PC-9 (cell line): ENCODE results near the gene GPSM1. TPM values are rescaled to one million over a fixed set of nuclear protein-coding genes. Genes with fewer than 3 reads are reported as not detected.

Source experiments
- BruUV-seq: library from RNA; stranded (reverse); fragments of 400-500 nt; replicated peaks from 2 replicates; lab custom pipeline; 2021; lab: Mats Ljungman, UMichigan
- CTCF ChIA-PET: fragments of 300-600 bp; sonication (Branson Sonifier 250); formaldehyde crosslinking; loops from one replicate; lab custom pipeline; 2022; ENCODE audit warnings: antibody characterized with exemption; lab: Charles Lee
- POLR2A ChIA-PET: fragments of 300-600 bp; sonication (Branson Sonifier 250); formaldehyde crosslinking; loops from one replicate; lab custom pipeline; 2022; ENCODE audit warnings: antibody characterized with exemption; ENCODE audit not compliant: unreplicated experiment; lab: Charles Lee
- DNase-seq, 2 experiments: peaks; one replicate each; pipeline versions ENCODE4 v3.0.0 to v3.0.0-alpha.2; 2015 to 2022; ENCODE audit warnings: mixed read lengths in 1 of 2
- H2AFZ ChIP-seq: fragments of 200-600 bp; sonication (generic); 2 replicates; pipeline ENCODE4 v1.8.1; 2017; ENCODE audit warnings: antibody characterized with exemption
- H3F3A ChIP-seq: fragments of 200-600 bp; sonication (generic); 2 replicates; pipeline ENCODE4 v1.8.1; 2017; ENCODE audit warnings: antibody characterized with exemption, mild to moderate bottlenecking, low read depth; ENCODE audit not compliant: insufficient read depth
- H3K27ac ChIP-seq: fragments of 200-600 bp; sonication (generic); 2 replicates; pipeline ENCODE4 v1.6.1; 2016; ENCODE audit warnings: mixed run types
- H3K27me3 ChIP-seq: fragments of 200-600 bp; sonication (generic); 2 replicates; pipeline ENCODE4 v1.6.1; 2016; ENCODE audit warnings: low read depth, mixed run types; ENCODE audit not compliant: insufficient read depth
- H3K36me3 ChIP-seq: fragments of 200-600 bp; sonication (generic); 2 replicates; pipeline ENCODE4 v1.6.1; 2016; ENCODE audit warnings: low read depth, mixed run types
- H3K4me1 ChIP-seq: fragments of 200-600 bp; sonication (generic); replicated peaks from 2 replicates; pipeline ENCODE4 v1.6.1; 2016; ENCODE audit warnings: mixed run types; ENCODE audit not compliant: insufficient read depth
- H3K4me2 ChIP-seq: fragments of 200-600 bp; sonication (generic); 2 replicates; pipeline ENCODE4 v1.6.1; 2017; ENCODE audit warnings: mixed run types
- H3K4me3 ChIP-seq: fragments of 200-600 bp; sonication (generic); 2 replicates; pipeline ENCODE4 v1.6.1; 2016; ENCODE audit warnings: mixed run types
- H3K79me2 ChIP-seq: fragments of 200-600 bp; sonication (generic); 2 replicates; pipeline ENCODE4 v1.6.1; 2017; ENCODE audit warnings: low read depth, mixed run types
- H3K9me2 ChIP-seq: fragments of 200-600 bp; sonication (generic); 2 replicates; pipeline ENCODE4 v1.8.1; 2017; ENCODE audit warnings: mild to moderate bottlenecking; ENCODE audit not compliant: insufficient read depth
- H3K9me3 ChIP-seq: fragments of 200-600 bp; sonication (generic); 2 replicates; pipeline ENCODE4 v1.8.1; 2016; ENCODE audit warnings: low read depth; ENCODE audit not compliant: insufficient read depth
- H4K20me1 ChIP-seq: fragments of 200-600 bp; sonication (generic); 2 replicates; pipeline ENCODE4 v1.8.1; 2017; ENCODE audit not compliant: insufficient read depth
- EZH2 ChIP-seq: fragments of 200-600 bp; sonication (generic); IDR thresholded peaks from 2 replicates; pipeline ENCODE4 v1.8.0; 2017; ENCODE audit warnings: antibody characterized with exemption, low read depth
- intact Hi-C: fragments of 100-400 bp; cut with micrococcal nuclease; formaldehyde crosslinking; loops from one replicate; pipeline ENCODE4 v1.10.0; 2022; ENCODE audit not compliant: unreplicated experiment
- total RNA-seq: library from RNA; stranded (reverse); gene quantifications from 2 replicates; pipeline ENCODE4 v1.2.3, GENCODE V29; 2021
- TF ChIP-seq, protein P1 (sequence below): fragments of 200-600 bp; sonication (generic); conservative IDR thresholded peaks from 2 replicates; pipeline ENCODE4 v1.6.1; 2017; ENCODE audit warnings: mixed run types, antibody characterized with exemption, mild to moderate bottlenecking, moderate library complexity

The GPSM1 gene
- total RNA-seq, 1 experiment from 2014 or later: 5.5 TPM

DNA sequence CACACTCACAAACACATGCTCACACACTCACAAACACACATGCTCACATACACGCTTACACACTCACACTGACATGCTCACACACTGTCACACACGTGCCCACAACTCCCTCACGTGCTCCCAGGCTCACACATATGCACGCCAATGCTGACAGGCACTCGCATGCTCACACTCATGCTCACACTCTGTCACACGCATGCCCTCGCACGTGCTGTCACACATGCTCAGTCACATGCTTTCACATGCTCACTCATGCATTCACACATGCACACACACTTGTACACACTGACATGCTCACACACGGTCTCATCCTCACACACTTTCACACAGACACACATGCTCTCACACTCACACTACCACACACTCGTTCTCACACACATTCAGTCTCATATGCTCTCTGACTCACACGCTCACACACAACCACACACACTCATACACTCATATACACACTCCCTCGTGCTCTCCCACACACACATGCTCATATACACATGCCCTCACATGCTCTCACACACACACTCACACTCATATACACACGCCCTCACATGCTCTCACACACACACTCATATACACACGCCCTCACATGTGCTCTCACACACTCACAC is 33.8 kb upstream of the GPSM1 start:
- Histone ChIP-seq H3K27ac (no peak overlapping the region), H3F3A (peaks cover 8% of the 10 kb centered on the region; the same call in 1 of the 2 replicates), H3K9me2 (no peaks in the 10 kb centered on the region), H4K20me1 (no peaks in the 10 kb centered on the region), H3K4me3 (no peak overlapping the region), H3K9me3 (no peaks in the 10 kb centered on the region), H3K4me2 (no peak overlapping the region), H3K27me3 (no peaks in the 10 kb centered on the region), H3K4me1 (peaks cover 10% of the 10 kb centered on the region), H3K36me3 (no peaks in the 10 kb centered on the region), H3K79me2 (no peaks in the 10 kb centered on the region), H2AFZ (no peak overlapping the region)
- no peak for DNase-seq
- CTCF ChIA-PET: no interaction called here
- POLR2A ChIA-PET: no interaction called here
- TF ChIP-seq, protein P1, sequence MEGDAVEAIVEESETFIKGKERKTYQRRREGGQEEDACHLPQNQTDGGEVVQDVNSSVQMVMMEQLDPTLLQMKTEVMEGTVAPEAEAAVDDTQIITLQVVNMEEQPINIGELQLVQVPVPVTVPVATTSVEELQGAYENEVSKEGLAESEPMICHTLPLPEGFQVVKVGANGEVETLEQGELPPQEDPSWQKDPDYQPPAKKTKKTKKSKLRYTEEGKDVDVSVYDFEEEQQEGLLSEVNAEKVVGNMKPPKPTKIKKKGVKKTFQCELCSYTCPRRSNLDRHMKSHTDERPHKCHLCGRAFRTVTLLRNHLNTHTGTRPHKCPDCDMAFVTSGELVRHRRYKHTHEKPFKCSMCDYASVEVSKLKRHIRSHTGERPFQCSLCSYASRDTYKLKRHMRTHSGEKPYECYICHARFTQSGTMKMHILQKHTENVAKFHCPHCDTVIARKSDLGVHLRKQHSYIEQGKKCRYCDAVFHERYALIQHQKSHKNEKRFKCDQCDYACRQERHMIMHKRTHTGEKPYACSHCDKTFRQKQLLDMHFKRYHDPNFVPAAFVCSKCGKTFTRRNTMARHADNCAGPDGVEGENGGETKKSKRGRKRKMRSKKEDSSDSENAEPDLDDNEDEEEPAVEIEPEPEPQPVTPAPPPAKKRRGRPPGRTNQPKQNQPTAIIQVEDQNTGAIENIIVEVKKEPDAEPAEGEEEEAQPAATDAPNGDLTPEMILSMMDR: no peak
- no peak for TF ChIP-seq EZH2
- intact Hi-C loops: no loop called here
- BruUV-seq: no TSS peak

DNA sequence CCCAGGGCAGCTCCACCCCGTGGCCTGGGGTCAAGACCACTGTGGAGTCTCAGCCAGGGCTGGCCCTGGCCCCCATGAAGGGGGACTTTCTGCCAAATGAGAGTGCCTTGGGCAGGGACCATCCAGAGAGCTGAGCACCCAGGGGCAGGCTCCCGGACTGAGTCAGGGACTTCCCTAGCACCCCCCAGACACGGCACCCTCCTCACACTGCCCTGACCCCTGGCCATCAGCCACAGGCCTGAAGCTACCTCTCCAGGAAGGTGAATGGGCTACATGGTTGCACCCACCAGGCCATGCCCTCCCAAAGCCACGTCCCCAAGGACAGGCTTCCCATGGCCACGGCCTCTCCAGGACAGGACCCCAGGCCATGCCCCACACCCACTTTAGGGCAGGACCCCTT is 32.9 kb upstream of the GPSM1 start:
- no peak for DNase-seq
- no peak overlapping the region for H3K27ac ChIP-seq
- no peak for TF ChIP-seq EZH2
- TF ChIP-seq, protein P1: no peak
- H3K4me3 ChIP-seq: no peak overlapping the region
- intact Hi-C loops: no loop called here
- ChIA-PET CTCF (no interaction called here), POLR2A (no interaction called here)
- H3F3A ChIP-seq: peaks cover 8% of the 10 kb centered on the region; the same call in 1 of the 2 replicates
- H4K20me1 ChIP-seq: no peaks in the 10 kb centered on the region
- no TSS peak for BruUV-seq
- no peaks in the 10 kb centered on the region for H3K9me3 ChIP-seq
- no peaks in the 10 kb centered on the region for H3K79me2 ChIP-seq
- no peak overlapping the region for H3K4me2 ChIP-seq
- no peaks in the 10 kb centered on the region for H3K36me3 ChIP-seq
- H2AFZ ChIP-seq: no peak overlapping the region
- H3K27me3 ChIP-seq: no peaks in the 10 kb centered on the region
- H3K4me1 ChIP-seq: peaks cover 10% of the 10 kb centered on the region
- no peaks in the 10 kb centered on the region for H3K9me2 ChIP-seq

DNA sequence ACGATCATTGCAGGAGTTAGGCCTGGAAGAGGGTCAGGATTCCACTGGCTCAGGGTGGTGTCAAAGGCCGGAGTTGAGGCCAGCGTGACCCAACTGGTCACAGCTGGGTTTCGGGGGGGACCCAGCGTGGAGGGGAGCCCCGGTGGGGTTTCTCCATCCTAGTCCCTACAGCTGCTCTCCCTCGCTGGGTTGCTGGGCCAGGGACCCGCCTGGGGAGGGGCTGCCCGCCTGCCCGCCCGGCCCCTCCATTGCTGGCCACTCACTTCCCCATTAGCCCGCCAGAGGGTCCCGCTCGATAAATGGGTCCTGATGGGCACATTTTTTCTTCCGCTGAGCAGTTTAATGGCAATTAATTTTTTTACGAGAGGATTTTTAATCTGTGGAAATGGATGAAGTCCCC is 32.3 kb upstream of the GPSM1 start:
- intact Hi-C loops: no loop called here
- POLR2A ChIA-PET: no interaction called here
- no peak for TF ChIP-seq EZH2
- TF ChIP-seq, protein P1: no peak
- Histone ChIP-seq H2AFZ (no peak overlapping the region), H3K4me1 (peaks cover 10% of the 10 kb centered on the region), H3K9me2 (no peaks in the 10 kb centered on the region), H3K36me3 (no peaks in the 10 kb centered on the region), H3K79me2 (no peaks in the 10 kb centered on the region), H3K4me3 (no peak overlapping the region), H4K20me1 (no peaks in the 10 kb centered on the region), H3K27ac (no peak overlapping the region), H3K27me3 (no peaks in the 10 kb centered on the region), H3K9me3 (no peaks in the 10 kb centered on the region), H3F3A (peaks cover 8% of the 10 kb centered on the region; the same call in 1 of the 2 replicates), H3K4me2 (no peak overlapping the region)
- no peak for DNase-seq
- no TSS peak for BruUV-seq
- CTCF ChIA-PET: no interaction called here
